OCI-M2 (cell line): Measurements from ENCODE around the gene DDX49.

ENCODE experiments used
- DNase-seq: peaks from one replicate; lab custom pipeline; 2025; ENCODE audit not compliant: unreplicated experiment; lab: John Stamatoyannopoulos, UW

The DDX49 gene

DNA sequence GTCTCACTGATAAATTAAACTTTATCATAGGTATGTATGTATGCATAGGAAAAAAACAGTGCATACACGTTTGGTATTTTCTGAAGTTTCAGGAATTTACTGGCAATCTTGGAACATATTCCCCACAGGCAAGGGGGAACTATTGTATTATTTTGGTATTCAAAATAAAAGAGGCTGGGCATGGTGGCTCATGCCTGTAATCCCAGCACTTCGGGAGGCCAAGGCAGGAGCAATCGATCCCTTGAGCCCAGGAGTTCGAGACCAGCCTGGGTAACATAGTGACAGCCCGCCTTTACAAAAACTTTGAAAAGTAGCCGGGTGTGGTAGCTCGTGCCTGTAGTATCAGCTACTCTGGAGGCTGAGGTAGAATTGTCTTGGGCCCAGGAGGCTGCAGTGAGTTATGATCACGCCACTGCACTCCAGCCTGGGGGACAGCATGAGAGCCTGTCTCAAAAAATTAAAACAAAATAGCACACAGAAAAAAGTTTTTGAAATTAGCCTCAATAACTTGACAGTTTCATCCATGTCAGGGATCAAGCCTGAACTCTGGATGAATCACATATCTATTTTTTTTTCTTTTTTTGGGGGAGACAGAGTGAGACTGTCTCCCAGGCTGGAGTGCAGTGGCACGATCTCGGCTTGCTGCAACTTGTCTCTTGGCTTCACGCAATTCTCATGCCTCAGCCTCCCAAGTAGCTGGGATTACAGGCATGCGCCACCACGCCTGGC lies 50.6 kb downstream of the DDX49 start:
- no peak for DNase-seq

- DNase-seq: no peak
These were observed 52.8 kb downstream of the DDX49 start for GRCh38 chr19:18972301-18972811.

DNA sequence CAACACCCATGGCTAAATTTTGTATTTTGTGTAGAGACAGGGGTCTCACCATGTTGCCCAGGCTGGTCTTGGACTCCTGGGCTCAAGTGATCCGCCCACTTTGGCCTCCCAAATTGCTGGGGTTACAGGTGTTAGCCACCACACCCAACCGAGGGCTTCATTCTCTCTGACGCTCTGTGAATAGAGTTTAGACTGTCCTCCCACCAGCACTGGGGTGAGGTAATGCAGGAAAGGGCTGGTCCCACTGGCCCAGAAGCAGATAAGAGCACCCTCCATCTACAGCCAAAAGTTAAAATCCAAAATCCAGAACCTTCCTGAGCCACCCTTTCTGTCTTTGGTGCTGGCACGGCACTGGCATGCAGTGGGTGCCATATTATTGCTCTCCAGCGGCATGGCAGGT lies 53.3 kb downstream of the DDX49 start:
- DNase-seq: no peak

DNA sequence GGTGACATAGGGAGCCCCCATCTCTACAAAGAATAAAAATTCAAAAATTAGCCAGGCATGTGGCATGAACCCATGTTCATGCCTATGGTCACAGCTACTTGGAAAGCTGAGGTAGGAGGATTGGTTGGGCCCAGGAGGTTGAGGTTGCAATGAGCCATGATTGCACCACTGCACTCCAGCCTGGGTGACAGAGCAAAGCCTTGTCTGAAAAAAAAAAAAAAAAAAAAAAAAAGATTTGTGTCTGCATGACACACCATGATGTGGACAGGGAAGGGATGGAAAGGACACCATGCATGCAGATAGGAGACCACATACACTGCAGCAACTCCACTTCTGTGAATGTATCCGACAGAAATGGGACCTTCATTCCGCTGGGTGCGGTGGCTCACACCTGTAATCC lies 55.5 kb downstream of the DDX49 start:
- DNase-seq: no peak

GRCh38 chr19:18975869-18976268 lies 56.4 kb downstream of the DDX49 start:
- DNase-seq: no peak
